Nephron (organoid): ENCODE measurements around the gene ZNF616.
A peak's percentile ranks its signal among the peaks of the same experiment; 100 is the strongest.
"Not testable (repeated sequence)": the region's sequence is repeated elsewhere in the genome, so short reads cannot be mapped to it uniquely, and the experiment has no call there.

Experiments used
- H3K27ac Mint-ChIP-seq, 3 experiments: 2 replicates each; pipeline ENCODE4 v1.8.0; 2020; ENCODE audit warnings: mixed read lengths in 3 of 3, mild to moderate bottlenecking in 2 of 3, moderate library complexity in 1 of 3
- H3K27me3 Mint-ChIP-seq: 2 replicates; pipeline ENCODE4 v1.8.0; 2021; ENCODE audit warnings: low read depth, mild to moderate bottlenecking, moderate library complexity, mixed read lengths
- H3K36me3 Mint-ChIP-seq: 2 replicates; pipeline ENCODE4 v1.8.0; 2020; ENCODE audit warnings: low read depth, mixed read lengths
- H3K4me1 Mint-ChIP-seq: 2 replicates; pipeline ENCODE4 v1.8.0; 2020; ENCODE audit warnings: mixed read lengths
- H3K4me3 Mint-ChIP-seq, 3 experiments: 2 replicates each; pipeline ENCODE4 v1.8.0; 2020; ENCODE audit warnings: mild to moderate bottlenecking in 3 of 3, mixed read lengths in 3 of 3, moderate library complexity in 2 of 3
- H3K9me3 Mint-ChIP-seq: 2 replicates; pipeline ENCODE4 v1.8.0; 2020; ENCODE audit warnings: mixed read lengths
- TF ChIP-seq, protein P1 (sequence below), 3 experiments: fragments of 200-600 bp; sonication (generic); IDR thresholded peaks; one replicate each; pipeline ENCODE4 v1.5.0; 2021; ENCODE audit warnings: antibody characterized with exemption in 3 of 3; ENCODE audit not compliant: unreplicated experiment in 3 of 3

The ZNF616 gene

GRCh38 chr19:52101866-52102562 lies 37.7 kb downstream of the ZNF616 start:
- no peaks in the 10 kb centered on the region for H3K27me3 Mint-ChIP-seq
- H3K4me1 Mint-ChIP-seq = no peaks in the 10 kb centered on the region
- TF ChIP-seq, protein P1, sequence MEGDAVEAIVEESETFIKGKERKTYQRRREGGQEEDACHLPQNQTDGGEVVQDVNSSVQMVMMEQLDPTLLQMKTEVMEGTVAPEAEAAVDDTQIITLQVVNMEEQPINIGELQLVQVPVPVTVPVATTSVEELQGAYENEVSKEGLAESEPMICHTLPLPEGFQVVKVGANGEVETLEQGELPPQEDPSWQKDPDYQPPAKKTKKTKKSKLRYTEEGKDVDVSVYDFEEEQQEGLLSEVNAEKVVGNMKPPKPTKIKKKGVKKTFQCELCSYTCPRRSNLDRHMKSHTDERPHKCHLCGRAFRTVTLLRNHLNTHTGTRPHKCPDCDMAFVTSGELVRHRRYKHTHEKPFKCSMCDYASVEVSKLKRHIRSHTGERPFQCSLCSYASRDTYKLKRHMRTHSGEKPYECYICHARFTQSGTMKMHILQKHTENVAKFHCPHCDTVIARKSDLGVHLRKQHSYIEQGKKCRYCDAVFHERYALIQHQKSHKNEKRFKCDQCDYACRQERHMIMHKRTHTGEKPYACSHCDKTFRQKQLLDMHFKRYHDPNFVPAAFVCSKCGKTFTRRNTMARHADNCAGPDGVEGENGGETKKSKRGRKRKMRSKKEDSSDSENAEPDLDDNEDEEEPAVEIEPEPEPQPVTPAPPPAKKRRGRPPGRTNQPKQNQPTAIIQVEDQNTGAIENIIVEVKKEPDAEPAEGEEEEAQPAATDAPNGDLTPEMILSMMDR (IDR thresholded peaks at IDR 0.05; ENCODE audit: unreplicated experiment in 3 of 3) = no peak
- no peak overlapping the region for H3K27ac Mint-ChIP-seq
- H3K9me3 Mint-ChIP-seq = peaks cover 44% of the 10 kb centered on the region
- H3K36me3 Mint-ChIP-seq = peaks cover 4% of the 10 kb centered on the region
- no peak overlapping the region for H3K4me3 Mint-ChIP-seq

DNA sequence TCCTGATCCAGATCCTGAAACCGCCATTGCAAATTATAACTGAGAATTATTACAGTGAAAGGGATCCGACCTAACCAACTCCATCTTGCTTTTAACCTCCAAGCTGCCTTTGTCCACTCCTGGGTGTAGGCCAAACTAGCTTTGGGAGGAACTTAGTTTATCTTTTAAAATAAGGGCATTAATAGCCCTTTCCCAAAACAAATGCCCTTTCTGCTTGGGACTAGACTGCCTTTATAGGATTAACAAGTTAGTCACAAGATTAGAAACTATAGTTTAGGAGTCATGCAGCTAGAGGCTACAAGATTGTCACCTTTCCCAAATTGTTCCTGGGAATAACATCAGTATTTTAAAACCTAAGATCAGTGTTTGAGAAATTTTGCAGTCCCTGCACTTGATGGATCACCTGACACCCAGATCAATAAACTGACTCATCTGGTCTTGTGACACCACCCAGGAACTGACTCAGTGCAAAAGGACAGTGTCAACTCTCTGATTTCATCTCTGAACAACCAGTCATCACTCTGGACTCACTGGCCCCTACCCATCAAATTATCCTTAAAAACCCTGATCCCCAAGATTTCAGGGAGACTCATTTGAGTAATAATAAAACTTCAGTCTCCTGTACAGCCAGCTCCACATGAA lies 40.1 kb downstream of the ZNF616 start:
- Mint-ChIP-seq H3K9me3 (peaks cover 54% of the 10 kb centered on the region), H3K27me3 (no peaks in the 10 kb centered on the region), H3K4me1 (peaks cover 4% of the 10 kb centered on the region), H3K27ac (no peak overlapping the region), H3K4me3 (no peak overlapping the region), H3K36me3 (peaks cover 13% of the 10 kb centered on the region)
- TF ChIP-seq, protein P1 (IDR thresholded peaks at IDR 0.05; ENCODE audit: unreplicated experiment in 3 of 3) = no peak

GRCh38 chr19:52096416-52096815 lies 43.3 kb downstream of the ZNF616 start:
- peaks cover 44% of the 10 kb centered on the region for H3K36me3 Mint-ChIP-seq
- H3K9me3 Mint-ChIP-seq = peaks cover 70% of the 10 kb centered on the region
- H3K4me1 Mint-ChIP-seq = peaks cover 13% of the 10 kb centered on the region
- peak overlapping the region; percentile 94 to 95 (median 95) for H3K4me3 Mint-ChIP-seq
- H3K27me3 Mint-ChIP-seq = not testable (repeated sequence)
- H3K27ac Mint-ChIP-seq = peak overlapping the region in 1 of 3 experiments; percentile 48

- no peaks in the 10 kb centered on the region for H3K27me3 Mint-ChIP-seq
Observed at GRCh38 chr19:52095172-52096014, 44.3 kb downstream of the ZNF616 start, which contains the start of gene ZNF841. Gene ZNF841, minus strand, starts transcription at chr19:52095765. Its CDS starts 10,964 bp downstream, at chr19:52084801.

DNA sequence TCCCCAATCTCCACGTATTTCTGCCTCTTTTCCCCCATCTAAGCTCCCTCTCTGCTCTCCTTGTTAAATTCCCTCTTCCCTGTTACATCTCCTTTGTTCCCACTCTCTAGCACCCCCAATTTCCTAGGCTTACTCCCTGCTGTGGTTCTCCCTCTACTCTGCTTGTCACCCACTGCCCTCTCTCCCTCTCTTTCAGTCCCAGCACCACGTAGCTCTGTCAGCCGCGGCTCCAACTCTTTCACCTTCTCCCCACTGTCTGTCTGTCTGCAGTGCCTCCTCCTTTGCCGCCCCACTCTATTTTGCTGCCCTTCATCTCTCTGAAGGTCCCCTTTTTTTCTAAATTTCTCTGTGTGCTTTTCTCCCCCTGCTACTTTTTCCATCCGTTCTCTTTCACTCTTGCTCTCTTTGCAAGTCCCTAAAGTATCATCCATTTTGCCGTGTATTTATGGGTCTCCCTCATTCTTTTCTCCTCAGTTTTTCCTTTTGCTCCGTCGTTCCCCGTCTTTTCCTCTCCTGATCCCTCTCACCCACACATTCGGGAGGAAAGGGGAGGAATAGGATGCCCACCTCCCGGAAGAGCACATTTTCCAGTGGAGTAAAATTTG lies 45.1 kb downstream of the ZNF616 start:
- peak overlapping the region; percentile 94 to 95 (median 95) for H3K4me3 Mint-ChIP-seq

More at GRCh38 chr19:52095172-52096014, 44.3 kb downstream of the ZNF616 start, which contains the start of gene ZNF841:
- peak within 1 kb of the TSS; percentile 94 to 95 (median 95) for H3K4me3 Mint-ChIP-seq
- H3K4me1 Mint-ChIP-seq = peaks cover 13% of the 10 kb centered on the region
- TF ChIP-seq, protein P1 (IDR thresholded peaks at IDR 0.05; ENCODE audit: unreplicated experiment in 3 of 3) = no peak
- H3K36me3 Mint-ChIP-seq = peaks cover 54% of the 10 kb centered on the region
- peak within 1 kb of the TSS; percentile 81 to 95 (median 88) for H3K27ac Mint-ChIP-seq
- peaks cover 80% of the 10 kb centered on the region for H3K9me3 Mint-ChIP-seq

More for the DNA sequence above, 45.1 kb downstream of the ZNF616 start:
- peaks cover 13% of the 10 kb centered on the region for H3K4me1 Mint-ChIP-seq
- peaks cover 62% of the 10 kb centered on the region for H3K36me3 Mint-ChIP-seq
- peak overlapping the region; percentile 81 to 95 (median 88) for H3K27ac Mint-ChIP-seq
- peaks cover 82% of the 10 kb centered on the region for H3K9me3 Mint-ChIP-seq
- TF ChIP-seq, protein P1 (IDR thresholded peaks at IDR 0.05; ENCODE audit: unreplicated experiment in 3 of 3) = no peak
- H3K27me3 Mint-ChIP-seq = no peaks in the 10 kb centered on the region
